K562 (cell line): ENCODE data around the gene JADE3. TPM values are rescaled to one million over a fixed set of nuclear protein-coding genes. Genes with fewer than 3 reads are reported as not detected.

Experiments
- ARNT ChIP-seq, 2 experiments: fragments of 450-650 bp; IDR thresholded peaks; 2 replicates each; pipeline ENCODE4 v1.6.1; 2016; ENCODE audit warnings: mild to moderate bottlenecking in 1 of 2
- ATF7 ChIP-seq: fragments of 450-650 bp; IDR thresholded peaks from 2 replicates; pipeline ENCODE4 v1.7.1; 2014; ENCODE audit warnings: mild to moderate bottlenecking, moderate library complexity
- BHLHE40 ChIP-seq: IDR thresholded peaks from 2 replicates; pipeline ENCODE4 v1.6.1; 2011; ENCODE audit warnings: low read length, improper control_type of control experiment
- CBFA2T3 ChIP-seq: fragments of 450-650 bp; IDR thresholded peaks from 2 replicates; pipeline ENCODE4 v1.6.1; 2017
- COPS2 ChIP-seq: fragments of 450-650 bp; conservative IDR thresholded peaks from 2 replicates; pipeline ENCODE4 v1.6.1; 2016; ENCODE audit warnings: mild to moderate bottlenecking, moderate library complexity
- CREM ChIP-seq: IDR thresholded peaks from 2 replicates; pipeline ENCODE4 v1.6.1; 2014; ENCODE audit warnings: antibody characterized with exemption, low read depth
- FOXP1 ChIP-seq: sonication (generic); formaldehyde crosslinking; IDR thresholded peaks from 2 replicates; pipeline ENCODE4 v1.8.0; 2022; ENCODE audit warnings: mild to moderate bottlenecking, missing genetic modification reagents
- MCM2 ChIP-seq: fragments of 450-650 bp; IDR thresholded peaks from 2 replicates; pipeline ENCODE4 v1.6.1; 2017; ENCODE audit warnings: low read depth, mild to moderate bottlenecking
- NR4A1 ChIP-seq, 2 experiments: fragments of 250-450 bp in 1 of 2; fragments of 450-650 bp in 1 of 2; sonication (Bioruptor Pico) in 1 of 2; IDR thresholded peaks; 2 replicates each; pipeline versions ENCODE4 v1.4.0 to v1.6.1; 2016 to 2020; ENCODE audit warnings: mild to moderate bottlenecking in 2 of 2, missing compliant biosample characterization in 1 of 2, missing genetic modification characterization in 1 of 2, moderate library complexity in 1 of 2
- PHF21A ChIP-seq: fragments of 450-650 bp; IDR thresholded peaks from 2 replicates; pipeline ENCODE4 v1.6.1; 2017; ENCODE audit warnings: low read depth, borderline replicate concordance
- RBM25 ChIP-seq: fragments of 200-400 bp; formaldehyde crosslinking; IDR thresholded peaks from 2 replicates; pipeline ENCODE4 v1.6.1; 2018; ENCODE audit warnings: low read length, low read depth, moderate library complexity; ENCODE audit not compliant: severe bottlenecking
- RBM39 ChIP-seq: fragments of 200-400 bp; formaldehyde crosslinking; optimal IDR thresholded peaks from 2 replicates; pipeline ENCODE3; 2018; ENCODE audit warnings: low read depth, low read length
- RFX7 ChIP-seq: fragments of 250-450 bp; sonication (Bioruptor Pico); IDR thresholded peaks from 2 replicates; pipeline ENCODE4 v1.5.1; 2021; ENCODE audit warnings: mild to moderate bottlenecking
- TARDBP ChIP-seq: fragments of 450-650 bp; IDR thresholded peaks from 2 replicates; pipeline ENCODE4 v1.6.1; 2016
- ZFP1 ChIP-seq: fragments of 450-650 bp; formaldehyde crosslinking; IDR thresholded peaks from 2 replicates; pipeline ENCODE4 v1.4.0; 2020; ENCODE audit warnings: mild to moderate bottlenecking, mixed read lengths
- ZNF134 ChIP-seq: fragments of 250-450 bp; sonication (Bioruptor Pico); conservative IDR thresholded peaks from 2 replicates; pipeline ENCODE4 v1.4.0; 2020
- ZNF444 ChIP-seq: fragments of 250-450 bp; sonication (Bioruptor Pico); IDR thresholded peaks from 2 replicates; pipeline ENCODE4 v1.4.0; 2020; ENCODE audit warnings: mild to moderate bottlenecking, moderate library complexity
- polyA plus RNA-seq, 8 experiments: library from polyadenylated mRNA; depleted of rRNA in 4 of 8; stranded (reverse) in 5 of 8; unstranded in 3 of 8; fragments of >200 nt; fragmentation: Nextera tagmentation in 2 of 8; fragmentation: Illumina TruSeq in 1 of 8; extraction: Ambion mirVana in 2 of 8; extraction: Trizol in 1 of 8; gene quantifications; 2 replicates each; pipeline versions ENCODE4 v1.2.1 to v1.2.3, GENCODE V29; 2011 to 2014; ENCODE audit warnings: inconsistent platforms in 1 of 8, missing spikeins in 1 of 8
- total RNA-seq, 7 experiments: library from RNA; depleted of rRNA in 6 of 7; stranded (reverse); fragments of >200 nt in 6 of 7; fragmentation: Illumina TruSeq in 2 of 7; extraction: Trizol in 2 of 7; gene quantifications; 2 replicates each; pipeline versions ENCODE4 v1.2.1 to v1.2.3, GENCODE V29; 2011 to 2021; ENCODE audit warnings: low replicate concordance in 1 of 7
- TF ChIP-seq, protein P1 (sequence below): sonication (generic); formaldehyde crosslinking; IDR thresholded peaks from 2 replicates; pipeline ENCODE4 v1.8.0; 2023; ENCODE audit warnings: mild to moderate bottlenecking, missing genetic modification reagents
- TF ChIP-seq, protein P2 (sequence below): fragments of 450-650 bp; formaldehyde crosslinking; IDR thresholded peaks from 2 replicates; pipeline ENCODE4 v1.4.0; 2020; ENCODE audit warnings: mild to moderate bottlenecking, moderate library complexity
- TF ChIP-seq, protein P3 (sequence below): fragments of 450-650 bp; IDR thresholded peaks from 2 replicates; pipeline ENCODE4 v1.6.1; 2016; ENCODE audit warnings: antibody characterized with exemption
- TF ChIP-seq, protein P4 (sequence below), 3 experiments: fragments of 200-800 bp in 1 of 3; fragments of 250-450 bp in 1 of 3; fragments of 450-650 bp in 1 of 3; sonication (Bioruptor Pico) in 1 of 3; sonication (Bioruptor generic) in 1 of 3; formaldehyde crosslinking in 1 of 3; IDR thresholded peaks; 2 replicates each; pipeline versions ENCODE4 v1.6.1 to v1.8.0; 2016 to 2022; ENCODE audit warnings: mild to moderate bottlenecking in 2 of 3, missing genetic modification characterization in 2 of 3, missing compliant biosample characterization in 1 of 3, moderate library complexity in 1 of 3

Gene JADE3
- total and polyA plus RNA-seq, 9 of the 15 experiments (the other 6 are each of a cell fraction or from before 2014, with no cell fraction given), result 2.6 to 10.0 (median 7.0) TPM

DNA sequence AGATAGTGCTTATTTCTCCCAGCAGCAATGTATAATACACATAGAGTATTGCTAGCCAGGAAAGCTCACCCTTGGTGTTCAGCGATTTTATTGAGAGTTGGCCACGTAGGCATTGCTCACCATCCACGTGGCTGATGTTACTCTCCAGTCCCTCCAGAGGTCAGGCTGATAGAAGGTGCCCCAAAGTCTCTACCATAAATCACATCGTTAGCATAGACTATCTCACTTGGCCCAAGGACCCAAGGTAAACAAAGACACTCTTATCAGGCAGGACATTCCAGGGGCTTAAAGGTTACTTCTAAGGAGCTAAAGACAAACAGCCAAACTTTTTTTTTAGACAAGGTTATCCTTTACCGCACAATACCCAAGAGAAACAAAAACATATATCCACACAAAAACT lies 135.8 kb downstream of the JADE3 start (continued):
- TF ChIP-seq, protein P1, sequence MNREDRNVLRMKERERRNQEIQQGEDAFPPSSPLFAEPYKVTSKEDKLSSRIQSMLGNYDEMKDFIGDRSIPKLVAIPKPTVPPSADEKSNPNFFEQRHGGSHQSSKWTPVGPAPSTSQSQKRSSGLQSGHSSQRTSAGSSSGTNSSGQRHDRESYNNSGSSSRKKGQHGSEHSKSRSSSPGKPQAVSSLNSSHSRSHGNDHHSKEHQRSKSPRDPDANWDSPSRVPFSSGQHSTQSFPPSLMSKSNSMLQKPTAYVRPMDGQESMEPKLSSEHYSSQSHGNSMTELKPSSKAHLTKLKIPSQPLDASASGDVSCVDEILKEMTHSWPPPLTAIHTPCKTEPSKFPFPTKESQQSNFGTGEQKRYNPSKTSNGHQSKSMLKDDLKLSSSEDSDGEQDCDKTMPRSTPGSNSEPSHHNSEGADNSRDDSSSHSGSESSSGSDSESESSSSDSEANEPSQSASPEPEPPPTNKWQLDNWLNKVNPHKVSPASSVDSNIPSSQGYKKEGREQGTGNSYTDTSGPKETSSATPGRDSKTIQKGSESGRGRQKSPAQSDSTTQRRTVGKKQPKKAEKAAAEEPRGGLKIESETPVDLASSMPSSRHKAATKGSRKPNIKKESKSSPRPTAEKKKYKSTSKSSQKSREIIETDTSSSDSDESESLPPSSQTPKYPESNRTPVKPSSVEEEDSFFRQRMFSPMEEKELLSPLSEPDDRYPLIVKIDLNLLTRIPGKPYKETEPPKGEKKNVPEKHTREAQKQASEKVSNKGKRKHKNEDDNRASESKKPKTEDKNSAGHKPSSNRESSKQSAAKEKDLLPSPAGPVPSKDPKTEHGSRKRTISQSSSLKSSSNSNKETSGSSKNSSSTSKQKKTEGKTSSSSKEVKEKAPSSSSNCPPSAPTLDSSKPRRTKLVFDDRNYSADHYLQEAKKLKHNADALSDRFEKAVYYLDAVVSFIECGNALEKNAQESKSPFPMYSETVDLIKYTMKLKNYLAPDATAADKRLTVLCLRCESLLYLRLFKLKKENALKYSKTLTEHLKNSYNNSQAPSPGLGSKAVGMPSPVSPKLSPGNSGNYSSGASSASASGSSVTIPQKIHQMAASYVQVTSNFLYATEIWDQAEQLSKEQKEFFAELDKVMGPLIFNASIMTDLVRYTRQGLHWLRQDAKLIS (CRISPR knock-in tag), result no peak
- 0 out of 2 replicates have a peak, but pooled peaks have one; percentile 20 for TF ChIP-seq CREM
- TF ChIP-seq ZFP1 (CRISPR knock-in tag), result no peak
- TF ChIP-seq COPS2, result no peak
- TF ChIP-seq RBM39, result no peak
- peak; percentile 94 for TF ChIP-seq CBFA2T3
- no peak for TF ChIP-seq PHF21A
- no peak for TF ChIP-seq BHLHE40
- TF ChIP-seq, protein P2, sequence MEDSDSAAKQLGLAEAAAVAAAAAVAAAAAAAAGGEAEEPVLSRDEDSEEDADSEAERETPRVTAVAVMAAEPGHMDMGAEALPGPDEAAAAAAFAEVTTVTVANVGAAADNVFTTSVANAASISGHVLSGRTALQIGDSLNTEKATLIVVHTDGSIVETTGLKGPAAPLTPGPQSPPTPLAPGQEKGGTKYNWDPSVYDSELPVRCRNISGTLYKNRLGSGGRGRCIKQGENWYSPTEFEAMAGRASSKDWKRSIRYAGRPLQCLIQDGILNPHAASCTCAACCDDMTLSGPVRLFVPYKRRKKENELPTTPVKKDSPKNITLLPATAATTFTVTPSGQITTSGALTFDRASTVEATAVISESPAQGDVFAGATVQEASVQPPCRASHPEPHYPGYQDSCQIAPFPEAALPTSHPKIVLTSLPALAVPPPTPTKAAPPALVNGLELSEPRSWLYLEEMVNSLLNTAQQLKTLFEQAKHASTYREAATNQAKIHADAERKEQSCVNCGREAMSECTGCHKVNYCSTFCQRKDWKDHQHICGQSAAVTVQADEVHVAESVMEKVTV (CRISPR knock-in tag), result no peak
- no peak for TF ChIP-seq RBM25
- TF ChIP-seq, protein P3, sequence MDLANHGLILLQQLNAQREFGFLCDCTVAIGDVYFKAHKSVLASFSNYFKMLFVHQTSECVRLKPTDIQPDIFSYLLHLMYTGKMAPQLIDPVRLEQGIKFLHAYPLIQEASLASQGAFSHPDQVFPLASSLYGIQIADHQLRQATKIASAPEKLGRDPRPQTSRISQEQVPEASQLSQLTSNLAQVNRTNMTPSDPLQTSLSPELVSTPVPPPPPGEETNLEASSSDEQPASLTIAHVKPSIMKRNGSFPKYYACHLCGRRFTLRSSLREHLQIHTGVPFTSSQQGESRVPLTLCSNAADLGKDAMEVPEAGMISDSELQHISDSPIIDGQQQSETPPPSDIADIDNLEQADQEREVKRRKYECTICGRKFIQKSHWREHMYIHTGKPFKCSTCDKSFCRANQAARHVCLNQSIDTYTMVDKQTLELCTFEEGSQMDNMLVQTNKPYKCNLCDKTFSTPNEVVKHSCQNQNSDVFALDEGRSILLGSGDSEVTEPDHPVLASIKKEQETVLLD, result no peak
- TF ChIP-seq ZNF134 (CRISPR knock-in tag), result no peak
- peak in 1 of 2 experiments; percentile 66; a peak in 1 of 4 replicates for TF ChIP-seq ARNT (IDR thresholded peaks at IDR 0.05)
- TF ChIP-seq, protein P4, sequence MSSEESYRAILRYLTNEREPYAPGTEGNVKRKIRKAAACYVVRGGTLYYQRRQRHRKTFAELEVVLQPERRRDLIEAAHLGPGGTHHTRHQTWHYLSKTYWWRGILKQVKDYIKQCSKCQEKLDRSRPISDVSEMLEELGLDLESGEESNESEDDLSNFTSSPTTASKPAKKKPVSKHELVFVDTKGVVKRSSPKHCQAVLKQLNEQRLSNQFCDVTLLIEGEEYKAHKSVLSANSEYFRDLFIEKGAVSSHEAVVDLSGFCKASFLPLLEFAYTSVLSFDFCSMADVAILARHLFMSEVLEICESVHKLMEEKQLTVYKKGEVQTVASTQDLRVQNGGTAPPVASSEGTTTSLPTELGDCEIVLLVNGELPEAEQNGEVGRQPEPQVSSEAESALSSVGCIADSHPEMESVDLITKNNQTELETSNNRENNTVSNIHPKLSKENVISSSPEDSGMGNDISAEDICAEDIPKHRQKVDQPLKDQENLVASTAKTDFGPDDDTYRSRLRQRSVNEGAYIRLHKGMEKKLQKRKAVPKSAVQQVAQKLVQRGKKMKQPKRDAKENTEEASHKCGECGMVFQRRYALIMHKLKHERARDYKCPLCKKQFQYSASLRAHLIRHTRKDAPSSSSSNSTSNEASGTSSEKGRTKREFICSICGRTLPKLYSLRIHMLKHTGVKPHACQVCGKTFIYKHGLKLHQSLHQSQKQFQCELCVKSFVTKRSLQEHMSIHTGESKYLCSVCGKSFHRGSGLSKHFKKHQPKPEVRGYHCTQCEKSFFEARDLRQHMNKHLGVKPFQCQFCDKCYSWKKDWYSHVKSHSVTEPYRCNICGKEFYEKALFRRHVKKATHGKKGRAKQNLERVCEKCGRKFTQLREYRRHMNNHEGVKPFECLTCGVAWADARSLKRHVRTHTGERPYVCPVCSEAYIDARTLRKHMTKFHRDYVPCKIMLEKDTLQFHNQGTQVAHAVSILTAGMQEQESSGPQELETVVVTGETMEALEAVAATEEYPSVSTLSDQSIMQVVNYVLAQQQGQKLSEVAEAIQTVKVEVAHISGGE (CRISPR knock-in tag; IDR thresholded peaks at IDR 0.05), result no peak
- TF ChIP-seq NR4A1 (CRISPR knock-in tag; IDR thresholded peaks at IDR 0.05), result no peak
- TF ChIP-seq NR4A1 (tag; IDR thresholded peaks at IDR 0.05), result no peak
- TF ChIP-seq FOXP1 (CRISPR knock-in tag), result no peak
- no peak for TF ChIP-seq ZNF444 (CRISPR knock-in tag)
- no peak for TF ChIP-seq TARDBP
- TF ChIP-seq ATF7, result peak; percentile 41; the same call in 1 of the 2 replicates
- TF ChIP-seq RFX7 (CRISPR knock-in tag), result no peak
- no peak for TF ChIP-seq MCM2
